ENCODE results near the gene RBM34. TPM values are rescaled to one million over a fixed set of nuclear protein-coding genes. Genes with fewer than 3 reads are reported as not detected.
A peak's percentile ranks its signal among the peaks of the same experiment; 100 is the strongest.
"Not testable (repeated sequence)": the region's sequence is repeated elsewhere in the genome, so short reads cannot be mapped to it uniquely, and the experiment has no call there.

RBM34 gene
- total RNA-seq, 4 donors from 2014 or later = 25.4 to 67.9 (median 53.1) TPM

- Histone ChIP-seq H3K36me3 (no peaks in the 10 kb centered on the region), H3K27ac (no peak overlapping the region), H3K9me3 (no peaks in the 10 kb centered on the region), H3K4me3 (replicated peaks in 1 of 3) (no peak overlapping the region), H3K4me1 (peaks cover 11 to 18% of the 10 kb centered on the region in 2 donors), H3K27me3 (no peaks in the 10 kb centered on the region)
- DNase-seq = no peak
- 96% methylated on average over 7 of the region's 7 CpGs for WGBS, 2 donors
- intact Hi-C loops (cut with DNase I) = loop anchor here (5.0 to 10.0 kb wide), 2 partner anchors 354 to 592 kb away; no protein-coding TSS in a partner anchor
- TF ChIP-seq POLR2A (IDR thresholded peaks at IDR 0.05) (no peak), CTCF (IDR thresholded peaks at IDR 0.05) (no peak)
Measured at GRCh38 chr1:235088907-235089306, 72.1 kb downstream of the RBM34 start.

- Histone ChIP-seq H3K27me3 (no peaks in the 10 kb centered on the region), H3K36me3 (no peaks in the 10 kb centered on the region), H3K4me3 (replicated peaks in 1 of 3) (no peak overlapping the region), H3K9me3 (no peaks in the 10 kb centered on the region), H3K27ac (no peak overlapping the region), H3K4me1 (peaks cover 9 to 17% of the 10 kb centered on the region in 2 donors)
- TF ChIP-seq POLR2A (IDR thresholded peaks at IDR 0.05) (no peak), CTCF (IDR thresholded peaks at IDR 0.05) (no peak)
- no peak for DNase-seq
- intact Hi-C loops (cut with DNase I) = loop anchor here (5.0 to 10.0 kb wide), 2 partner anchors 354 to 591 kb away; no protein-coding TSS in a partner anchor
- 82 to 86% methylated on average over 6 of the region's 6 CpGs for WGBS, 2 donors
Measured at GRCh38 chr1:235088430-235088829, 72.6 kb downstream of the RBM34 start.

- no peak overlapping the region for H3K4me3 ChIP-seq (replicated peaks in 1 of 3)
- TF ChIP-seq POLR2A (IDR thresholded peaks at IDR 0.05) (no peak), CTCF (IDR thresholded peaks at IDR 0.05) (no peak)
- no peak for DNase-seq
- no peaks in the 10 kb centered on the region for H3K36me3 ChIP-seq
- H3K27ac ChIP-seq = no peak overlapping the region
- intact Hi-C loops (cut with DNase I) = loop anchor here (5.0 to 10.0 kb wide), 2 partner anchors 353 to 591 kb away; no protein-coding TSS in a partner anchor
- H3K27me3 ChIP-seq = no peaks in the 10 kb centered on the region
- WGBS, 2 donors = 97 to 100% methylated on average over 6 of the region's 6 CpGs
- peaks cover 14 to 17% of the 10 kb centered on the region in 2 donors for H3K4me1 ChIP-seq
- H3K9me3 ChIP-seq = no peaks in the 10 kb centered on the region
Measured at GRCh38 chr1:235087906-235088305, 73.1 kb downstream of the RBM34 start.

GRCh38 chr1:235085411-235086117, 75.5 kb downstream of the RBM34 start:
- H3K4me1 ChIP-seq = peaks cover 22 to 24% of the 10 kb centered on the region in 2 donors
- H3K9me3 ChIP-seq; H3K36me3 ChIP-seq; H3K27ac ChIP-seq; H3K4me3 ChIP-seq (replicated peaks in 1 of 3); H3K27me3 ChIP-seq; DNase-seq: not testable (repeated sequence)
- intact Hi-C loops (cut with DNase I) = loop anchor here (5.0 to 10.0 kb wide), 2 partner anchors 351 to 588 kb away; no protein-coding TSS in a partner anchor
- 93% methylated on average over 12 of the region's 12 CpGs for WGBS, 2 donors

Small RNA genes within 50 kb of the gene (microRNA-seq; reads per million reads assigned to microRNA genes)
- not detected for gene MIR4753

Small RNA genes within 50 kb of the gene (small RNA-seq; reads per million reads assigned to genes)
- not detected for gene AL732292.1
- not detected for gene MIR4753
- 14.9 reads per million, percentile 93 among the genes with 10 or more reads in this experiment for gene SNORA14B

Other genes starting within 250 kb of the RBM34 start
- gene TOMM20, start 32.4 kb downstream of the RBM34 start, total RNA-seq = 100 to 1,000 TPM; 117 to 204 (median 157) TPM
- 10 to 100 TPM; 49.0 to 65.4 (median 52.5) TPM for gene ARID4B, start 166.9 kb upstream of the RBM34 start, total RNA-seq
- gene GGPS1, start 167.3 kb upstream of the RBM34 start, total RNA-seq = 10 to 100 TPM; 24.3 to 42.7 (median 33.2) TPM
- 10 to 100 TPM; 38.0 to 50.3 (median 44.8) TPM for gene TBCE, start 206.2 kb upstream of the RBM34 start, total RNA-seq

Data from thyroid gland (tissue), 4 donors.